ENCODE results near the gene HOMER2. TPM values are rescaled to one million over a fixed set of nuclear protein-coding genes. Genes with fewer than 3 reads are reported as not detected.

Gene HOMER2
- polyA plus RNA-seq, 1 donor = 34.8 TPM

DNA sequence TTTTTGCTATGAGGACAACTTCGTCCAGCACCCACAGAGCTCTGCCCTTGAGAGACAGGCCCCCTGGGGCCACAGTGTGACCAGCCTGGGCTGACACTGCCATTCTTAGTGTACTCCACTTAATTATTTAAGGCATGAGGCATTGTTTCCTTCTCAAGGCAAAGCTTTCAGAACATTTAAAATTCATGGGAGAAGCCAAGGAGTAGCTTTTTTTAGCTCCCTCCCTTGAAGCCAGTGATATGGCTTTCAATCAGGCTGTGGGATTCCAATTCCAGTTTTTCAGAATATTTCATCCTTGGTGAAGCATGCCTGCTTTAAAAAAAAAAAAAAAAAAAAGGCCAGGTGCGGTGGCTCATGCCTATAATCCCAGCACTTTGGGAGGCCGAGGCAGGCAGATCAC, 21.3 kb downstream of the HOMER2 start:
- no peak for DNase-seq (ENCODE audit: low read depth)

DNA sequence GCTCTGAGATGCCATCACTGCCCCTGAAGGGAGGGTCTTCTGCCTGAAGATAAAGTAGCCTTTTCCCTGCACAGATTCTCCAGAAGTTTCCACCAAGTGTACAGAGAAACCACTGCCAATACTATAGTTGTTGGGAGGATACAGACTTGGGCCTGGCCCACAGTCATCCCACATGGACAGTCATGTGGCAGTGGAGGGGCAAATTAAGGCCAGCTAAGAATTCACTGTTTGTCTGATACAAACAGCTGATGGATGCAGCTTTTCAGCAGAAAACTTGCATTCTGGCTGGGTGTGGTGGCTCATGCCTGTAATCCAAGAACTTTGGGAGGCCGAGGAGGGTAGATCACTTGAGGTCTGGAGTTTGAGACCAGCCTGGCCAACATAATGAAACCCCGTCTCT, 22.1 kb downstream of the HOMER2 start:
- no peak for DNase-seq (ENCODE audit: low read depth)

DNA sequence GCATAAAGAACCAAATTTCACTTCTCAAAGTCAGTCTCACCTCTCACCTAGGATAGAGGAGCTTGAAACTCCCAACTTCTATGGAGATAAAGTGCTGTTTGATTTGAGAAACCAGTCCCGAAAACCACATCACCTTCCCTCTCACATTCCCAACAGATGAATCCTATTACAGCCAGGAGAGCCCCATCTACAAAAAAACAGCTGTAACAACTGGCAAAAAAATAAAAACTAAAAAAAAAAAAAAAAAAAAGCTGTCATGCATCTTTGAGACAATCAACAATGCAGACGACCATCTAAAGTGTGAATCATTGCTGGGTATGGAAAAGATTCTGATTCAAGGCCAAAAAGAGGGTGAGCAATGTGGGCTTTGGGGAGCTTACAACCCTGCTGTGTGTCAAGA, 23.8 kb downstream of the HOMER2 start:
- DNase-seq (ENCODE audit: low read depth) = no peak

DNA sequence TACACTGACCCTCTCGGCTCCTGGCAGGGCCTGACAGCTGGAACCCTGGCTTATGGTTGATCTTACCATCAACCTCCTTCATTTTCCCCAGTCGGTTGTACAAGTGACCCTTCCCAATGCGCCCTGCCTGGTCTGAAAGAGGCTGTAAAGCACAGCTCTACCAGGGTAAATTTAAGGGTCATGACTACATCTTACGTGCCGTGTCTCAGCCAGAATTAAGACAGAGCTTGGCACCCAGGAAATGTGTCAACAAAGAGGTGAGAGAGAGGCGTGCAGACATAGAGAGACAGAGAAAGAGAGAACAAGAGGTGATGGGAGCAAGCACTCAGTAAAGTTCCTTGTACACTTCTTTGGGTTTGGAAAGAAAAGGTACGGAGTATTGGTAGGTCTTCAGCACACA, 28.8 kb downstream of the HOMER2 start:
- DNase-seq (ENCODE audit: low read depth) = no peak

DNA sequence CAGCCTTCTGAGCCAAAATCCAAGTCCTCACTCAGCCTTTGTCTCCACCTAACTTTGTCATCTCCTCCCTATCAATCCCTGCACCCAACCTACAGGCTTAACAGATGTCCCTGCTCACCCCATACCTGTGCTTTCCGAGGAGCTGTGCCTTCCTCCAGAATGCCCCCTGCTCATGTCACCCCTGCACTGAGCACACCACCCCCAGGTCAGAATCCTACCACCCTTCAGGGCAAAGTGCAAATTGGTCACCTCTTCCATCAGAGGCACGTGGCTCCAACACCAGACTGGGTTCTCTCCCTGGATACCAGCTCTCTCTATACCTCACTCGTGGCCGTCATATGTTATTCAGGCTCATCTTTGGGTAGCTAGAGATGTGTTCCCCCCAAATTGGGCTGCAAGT, 29.8 kb downstream of the HOMER2 start:
- no peak for DNase-seq (ENCODE audit: low read depth)

DNA sequence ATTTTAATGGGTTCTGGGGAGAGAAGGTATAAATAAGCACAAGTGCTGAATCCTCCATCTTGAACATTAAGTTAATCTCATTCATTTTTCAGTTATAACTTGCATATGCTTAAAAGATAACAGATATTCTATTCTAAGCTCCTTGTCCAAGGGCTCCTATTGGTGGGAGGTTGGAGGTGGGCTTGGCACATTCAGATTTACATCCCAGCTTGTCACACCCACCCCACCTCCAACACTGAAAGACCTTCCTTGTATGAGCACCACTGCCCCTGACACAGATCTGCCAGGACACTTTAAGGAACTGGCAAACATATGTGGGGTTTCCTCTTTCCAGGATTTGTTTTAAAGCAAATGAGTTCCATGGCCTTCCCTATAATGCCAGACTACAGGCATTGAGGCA, 30.6 kb downstream of the HOMER2 start:
- no peak for DNase-seq (ENCODE audit: low read depth)

DNA sequence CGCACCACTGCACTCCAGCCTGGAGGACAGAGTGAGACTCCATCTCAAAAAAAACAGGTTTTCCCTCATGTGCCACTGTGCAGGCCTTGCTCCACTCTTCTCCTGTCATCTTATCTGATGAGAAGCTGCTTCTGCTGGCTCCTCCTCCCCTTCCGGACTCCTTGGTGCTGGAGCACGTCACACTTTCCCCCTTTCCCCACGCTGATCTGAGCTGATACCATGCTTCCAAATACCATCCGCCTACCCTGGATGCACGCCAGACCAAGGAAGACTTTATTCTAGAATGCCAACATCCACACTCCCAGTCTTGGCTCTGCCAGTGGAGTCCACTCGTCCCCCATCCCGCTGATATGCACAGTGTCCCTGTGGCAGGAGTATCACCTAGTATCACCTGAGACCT, 31.3 kb downstream of the HOMER2 start:
- no peak for DNase-seq (ENCODE audit: low read depth)

DNA sequence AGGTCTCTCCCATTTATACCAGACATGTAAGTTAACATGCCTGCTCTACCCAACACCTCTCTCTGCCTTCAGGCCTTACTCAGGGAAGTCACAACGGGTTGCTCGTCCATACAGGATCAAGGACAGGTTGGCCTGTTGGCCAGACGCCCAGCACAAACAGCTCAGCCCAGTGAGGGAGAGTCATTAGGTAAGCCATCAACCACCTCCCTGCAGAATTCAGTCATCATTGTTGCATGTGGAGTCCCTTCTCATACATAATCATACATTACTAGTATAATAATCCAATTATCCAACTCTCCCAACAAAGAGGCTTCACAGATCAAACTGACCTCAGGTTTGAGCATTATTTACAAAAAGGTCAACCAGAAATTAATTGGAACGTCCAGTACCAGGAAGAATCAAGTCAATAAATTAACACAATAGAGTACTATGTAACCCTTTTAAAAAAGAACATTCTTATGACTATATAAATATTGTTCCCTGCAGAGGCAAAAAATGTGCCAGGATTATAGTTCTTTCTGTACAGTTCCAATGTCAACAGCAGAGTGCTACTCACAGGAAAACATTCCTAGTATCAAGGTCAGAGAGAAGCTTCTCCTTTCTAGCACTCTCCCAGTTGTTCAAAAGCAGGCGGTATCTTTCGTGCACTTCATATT, 33.2 kb downstream of the HOMER2 start:
- no peak for DNase-seq (ENCODE audit: low read depth)

DNA sequence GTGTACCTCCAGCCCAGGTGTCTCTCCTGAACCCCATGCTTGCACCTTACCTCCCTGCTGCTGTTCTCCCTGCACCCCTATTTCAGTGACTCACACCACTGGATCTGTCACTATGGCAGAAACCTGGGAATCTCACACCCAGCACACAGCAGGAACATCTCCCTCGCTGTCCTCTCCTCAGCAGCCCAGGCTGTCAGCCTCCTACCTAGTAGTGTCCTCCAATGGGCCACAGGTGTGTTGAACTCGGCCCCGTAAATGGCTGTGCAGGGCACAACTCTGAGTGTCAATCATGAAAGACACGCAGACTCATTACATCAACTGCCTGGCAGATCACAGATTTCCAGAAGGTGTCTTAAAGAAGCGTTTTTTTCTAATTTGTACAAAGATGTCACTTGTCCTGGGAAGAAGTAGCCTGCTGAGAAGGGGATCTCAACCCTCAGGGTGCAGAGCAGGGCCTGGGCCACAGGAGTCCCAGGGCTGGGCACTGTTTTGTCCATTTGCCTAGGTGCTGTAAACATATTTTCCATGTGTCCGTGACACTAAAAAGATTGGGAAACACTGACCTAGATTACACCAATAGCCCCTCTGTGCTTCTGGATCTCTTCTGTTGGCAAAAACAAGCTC, 33.8 kb downstream of the HOMER2 start:
- no peak for DNase-seq (ENCODE audit: low read depth)

DNA sequence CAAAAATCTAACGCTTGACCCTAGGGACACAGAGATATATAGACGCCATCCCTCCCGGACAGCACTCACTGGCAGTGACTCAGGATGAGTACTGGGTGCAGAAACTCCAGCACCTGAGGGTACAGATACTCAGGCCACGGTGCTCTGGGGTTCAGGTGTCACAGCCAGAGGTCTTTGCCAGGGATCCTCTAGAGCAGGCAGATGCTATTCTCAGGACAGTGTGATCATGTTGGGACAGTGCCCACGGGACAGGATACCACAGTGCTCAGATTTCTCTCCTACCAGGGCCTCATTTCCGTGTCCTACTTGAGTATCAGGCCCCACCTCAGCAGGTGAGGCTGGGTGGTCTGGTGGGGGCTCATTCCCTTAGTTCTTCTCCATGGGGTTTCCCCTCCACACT, 34.4 kb downstream of the HOMER2 start:
- DNase-seq (ENCODE audit: low read depth) = no peak

DNA sequence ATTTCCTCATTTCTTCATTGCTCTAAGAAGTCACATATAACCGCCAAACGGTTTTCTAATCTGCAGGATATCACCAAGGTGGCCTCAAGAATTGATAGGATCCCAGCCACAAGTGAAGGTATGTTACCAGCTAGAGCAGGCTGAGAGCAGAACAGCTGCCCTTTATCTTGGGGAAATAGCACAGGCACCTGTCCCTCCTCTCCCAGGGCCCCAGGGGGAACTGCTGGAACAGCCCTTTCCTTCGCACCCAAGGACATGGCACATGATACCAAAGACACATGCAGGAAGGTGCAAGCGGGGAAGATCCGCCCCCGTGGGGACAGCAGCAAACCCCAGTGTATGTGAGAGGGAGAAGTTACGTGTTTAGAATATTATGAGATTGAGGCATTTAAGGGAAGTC, 35.3 kb downstream of the HOMER2 start:
- DNase-seq (ENCODE audit: low read depth) = no peak

DNA sequence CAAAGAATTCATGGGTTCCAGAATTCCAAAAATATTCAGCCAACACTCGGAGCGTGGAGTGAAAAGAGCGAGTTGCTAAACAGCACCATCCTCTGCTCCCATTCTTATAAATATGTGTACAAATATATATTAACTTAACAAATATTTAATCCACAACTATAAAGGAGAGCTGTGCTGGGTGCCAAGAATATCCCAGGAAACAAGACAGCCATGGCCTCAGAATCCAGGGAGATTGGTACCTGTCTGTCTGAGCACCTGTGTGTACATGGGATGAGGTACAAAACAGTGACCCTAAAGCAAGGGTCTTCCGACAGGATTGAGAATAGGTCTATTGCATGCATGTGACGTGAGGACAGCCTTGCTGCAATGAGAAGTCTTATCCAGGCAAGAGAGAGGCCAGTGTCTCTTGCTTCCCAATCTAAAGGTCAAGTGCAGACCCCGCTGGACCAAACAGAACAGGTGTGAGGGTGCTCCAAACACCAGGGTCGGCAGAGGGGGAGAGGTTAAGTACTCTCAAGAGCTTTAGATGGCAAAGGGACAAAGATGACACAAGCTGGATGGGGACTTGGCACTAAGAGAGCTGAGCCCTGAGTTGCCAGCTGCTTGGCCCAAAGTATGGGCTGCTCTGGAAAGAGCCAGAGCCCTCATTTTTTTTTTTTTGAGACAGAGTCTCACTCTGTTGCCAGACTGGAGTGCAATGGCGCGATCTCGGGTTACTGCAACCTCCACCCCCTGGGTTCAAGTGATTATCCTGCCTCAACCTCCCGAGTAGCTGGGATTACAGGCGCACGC, 36.2 kb downstream of the HOMER2 start:
- no peak for DNase-seq (ENCODE audit: low read depth)

DNA sequence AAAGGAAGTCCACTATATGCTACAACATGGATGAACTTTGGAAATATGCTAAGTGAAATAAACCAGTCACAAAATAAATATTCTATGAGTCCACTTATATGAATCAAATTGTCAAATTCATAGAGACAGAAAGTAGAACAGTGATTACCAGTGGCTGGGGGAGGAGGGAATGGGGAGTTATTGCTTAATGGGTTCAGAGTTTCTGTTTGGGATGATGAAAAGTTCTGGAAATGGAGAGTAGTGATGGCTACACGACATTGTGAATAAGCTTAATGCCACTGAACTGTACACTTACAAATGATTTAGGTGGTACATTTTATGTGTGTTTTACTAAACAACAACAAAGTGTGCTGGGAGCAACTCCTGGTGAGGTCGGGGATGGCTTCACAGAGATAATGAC, 38.1 kb downstream of the HOMER2 start:
- no peak for DNase-seq (ENCODE audit: low read depth)

DNA sequence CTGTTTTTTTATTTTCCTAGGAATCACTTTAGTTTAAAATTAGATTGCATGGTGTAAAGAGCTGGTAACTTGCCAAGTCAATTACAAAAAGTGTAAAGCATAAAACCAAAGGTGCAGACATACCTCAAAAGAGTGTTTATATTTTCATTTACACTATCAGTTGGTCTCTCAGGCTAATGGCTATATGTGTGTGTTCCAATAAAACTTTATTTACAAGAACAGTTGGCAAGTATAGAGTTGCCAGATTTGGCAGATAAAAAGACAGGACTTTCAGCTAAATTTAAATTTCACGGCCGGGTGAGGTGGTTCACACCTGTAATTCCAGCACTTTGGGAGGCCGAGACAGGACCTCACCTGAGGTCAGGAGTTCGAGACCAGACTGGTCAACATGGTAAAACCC, 41.1 kb downstream of the HOMER2 start:
- DNase-seq (ENCODE audit: low read depth) = no peak

DNA sequence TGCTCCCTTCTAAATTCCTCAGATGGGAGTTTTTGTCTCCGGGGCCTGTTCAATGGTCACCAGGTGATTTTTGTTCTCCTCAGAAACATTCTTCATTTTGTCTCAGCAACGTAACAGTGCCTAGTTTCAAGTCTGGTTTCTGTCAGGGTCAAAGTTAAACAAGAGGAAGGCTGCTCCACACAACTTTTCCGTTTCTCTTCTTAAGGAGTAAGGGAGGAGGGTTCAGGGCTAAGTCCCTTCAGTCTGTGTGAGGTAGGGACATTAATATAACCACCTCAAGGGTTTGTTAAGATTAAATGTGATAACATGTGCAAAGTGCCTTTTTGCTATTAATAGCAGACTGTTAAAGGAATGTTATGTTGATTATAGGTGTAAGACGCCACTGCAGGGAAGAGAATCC, 41.8 kb downstream of the HOMER2 start:
- DNase-seq (ENCODE audit: low read depth) = no peak

DNA sequence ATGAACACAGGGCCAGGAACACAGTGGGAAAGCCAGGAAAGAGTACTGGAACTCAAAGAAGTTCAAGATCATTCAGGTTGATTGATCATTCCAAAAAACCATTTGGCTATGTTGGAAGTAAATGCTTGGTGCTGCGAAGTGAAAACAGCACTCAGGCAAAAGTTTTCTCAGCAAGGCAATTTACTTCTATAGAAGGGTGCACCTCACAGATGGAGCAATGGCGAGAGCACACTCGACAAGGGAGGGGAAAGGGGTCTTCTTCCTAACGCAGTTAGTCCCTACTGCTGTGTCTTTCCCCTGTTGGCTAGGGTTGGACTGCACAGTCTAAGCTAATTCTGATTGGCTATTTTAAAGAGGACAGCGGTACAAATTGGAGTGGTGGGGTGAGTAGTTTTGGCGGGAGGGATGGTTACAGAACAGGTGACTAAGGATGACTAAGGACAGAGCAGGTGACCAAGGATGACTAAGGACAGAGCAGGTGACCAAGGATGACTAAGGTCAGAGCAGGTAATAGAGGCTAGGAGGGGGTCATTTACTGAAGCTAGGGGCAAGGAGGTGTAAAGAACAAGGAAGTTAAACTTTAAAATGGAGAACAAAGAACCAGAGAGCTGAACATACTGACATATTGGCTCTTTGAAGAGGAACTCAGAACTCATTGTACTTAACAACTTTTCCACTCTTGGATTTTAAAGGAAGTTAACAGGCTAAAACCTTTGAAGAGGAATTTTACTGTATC, 43.3 kb downstream of the HOMER2 start:
- no peak for DNase-seq (ENCODE audit: low read depth)

DNA sequence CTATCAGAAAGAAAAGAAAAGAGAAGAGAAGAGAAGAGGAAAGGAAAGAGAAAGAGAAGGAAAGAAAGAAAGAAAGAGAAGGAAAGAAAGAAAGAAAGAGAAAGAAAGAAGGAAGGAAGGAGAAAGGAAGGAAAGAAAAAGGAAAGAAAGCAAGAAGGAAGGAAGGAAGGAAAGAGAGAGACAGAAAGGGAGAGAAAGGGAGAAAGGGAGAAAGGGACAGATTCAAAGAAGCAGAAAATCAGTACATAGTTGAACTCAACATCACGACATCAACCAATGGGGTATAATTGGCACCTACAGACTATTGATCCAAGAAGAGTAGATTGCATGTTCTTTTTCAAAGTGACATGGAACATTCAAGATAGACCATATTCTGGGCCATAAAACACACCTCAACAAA, 45.2 kb downstream of the HOMER2 start:
- no peak for DNase-seq (ENCODE audit: low read depth)

DNA sequence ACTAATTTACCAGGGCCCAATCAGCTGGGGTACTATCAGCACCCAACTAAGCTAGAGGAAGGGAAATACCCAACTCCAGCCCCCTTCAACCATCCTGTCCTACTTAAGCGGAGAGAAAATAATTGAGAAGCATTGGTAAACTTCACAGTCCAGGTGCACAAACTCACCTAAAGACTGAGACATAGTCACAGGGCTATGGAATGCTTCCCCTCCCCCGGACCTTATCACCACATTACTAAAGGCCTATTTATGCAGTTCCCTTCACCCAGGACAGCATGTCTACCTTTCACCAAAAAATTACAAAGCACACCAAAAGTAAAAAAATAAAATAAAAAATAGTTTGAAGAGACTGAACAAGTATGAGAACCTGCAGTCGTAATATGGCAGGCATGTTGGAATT, 47.9 kb downstream of the HOMER2 start:
- DNase-seq (ENCODE audit: low read depth) = no peak

DNA sequence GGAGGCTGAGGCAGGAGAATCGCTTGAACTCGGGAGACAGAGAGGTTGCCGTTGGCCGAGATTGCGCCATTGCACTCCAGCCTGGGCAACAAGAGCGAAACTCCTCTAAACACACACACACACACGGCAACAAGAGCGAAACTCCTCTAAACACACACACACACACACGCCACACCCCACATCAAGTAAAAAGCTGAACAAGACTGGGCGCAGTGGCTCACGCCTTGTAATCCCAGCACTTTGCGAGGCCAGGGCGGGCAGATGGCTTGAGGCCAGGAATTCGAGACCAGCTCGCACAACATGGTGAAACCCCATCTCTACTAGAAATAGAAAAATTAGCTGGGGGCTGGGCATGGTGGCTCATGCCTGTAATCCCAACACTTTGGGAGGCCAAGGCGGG, 49.0 kb downstream of the HOMER2 start:
- DNase-seq (ENCODE audit: low read depth) = no peak

DNA sequence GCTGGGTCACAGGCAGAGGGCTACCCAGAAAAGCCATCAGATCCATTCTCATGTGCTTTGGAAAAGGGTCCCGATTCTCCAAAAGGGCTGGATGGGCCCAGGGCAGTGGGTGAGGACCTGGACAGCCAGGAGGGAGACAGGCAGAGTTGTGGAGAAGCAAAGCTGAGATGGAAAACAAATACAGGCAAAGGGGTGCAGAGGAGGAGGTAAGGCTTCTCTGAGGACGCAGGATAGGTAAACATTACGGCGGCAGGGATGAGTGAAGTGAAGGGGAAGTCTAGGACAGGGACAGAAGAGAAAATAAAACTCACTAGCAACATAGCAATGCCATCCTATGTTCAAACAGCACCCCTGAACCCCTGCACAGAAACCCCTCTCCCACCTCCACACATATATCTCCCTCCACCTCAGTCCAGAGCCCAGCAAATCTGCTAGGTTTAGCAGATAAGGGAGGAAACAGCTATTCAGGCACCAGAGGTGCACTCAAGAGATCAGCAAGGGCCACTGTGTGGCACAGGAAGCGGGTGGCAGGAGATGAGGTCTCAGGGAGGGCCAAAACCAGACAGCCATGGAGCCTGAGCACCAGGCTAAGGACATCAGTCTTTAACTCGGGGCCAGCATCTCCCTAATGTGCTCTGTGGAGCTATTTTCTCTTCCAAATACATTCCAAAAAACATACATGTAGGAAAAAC, 51.3 kb downstream of the HOMER2 start:
- DNase-seq (ENCODE audit: low read depth) = no peak

DNA sequence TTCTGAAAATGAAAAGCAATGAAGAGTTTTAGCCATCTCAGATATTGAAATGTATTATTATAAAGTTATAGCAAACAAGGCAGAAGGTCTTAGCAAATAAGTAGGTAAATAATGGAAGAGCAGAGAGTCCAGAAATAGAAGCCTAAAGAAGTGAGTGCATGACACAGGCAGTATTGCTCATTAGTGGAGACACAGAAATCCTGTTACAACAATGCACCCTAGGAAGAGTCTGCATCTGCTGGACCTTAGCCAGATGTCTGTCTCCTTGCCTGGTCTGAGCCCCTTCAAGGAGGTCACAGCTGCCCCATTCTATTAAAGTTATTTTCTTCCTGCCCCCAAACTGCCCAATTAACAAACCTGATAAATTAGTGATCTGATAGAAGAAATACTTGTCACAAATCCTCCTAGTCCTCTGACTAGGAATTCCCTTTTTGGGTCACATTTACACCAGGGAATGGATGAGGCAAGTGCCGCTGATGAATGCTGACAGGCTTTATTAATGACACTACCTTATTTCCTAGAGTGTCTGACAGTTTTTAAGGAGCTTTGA, 51.9 kb downstream of the HOMER2 start:
- DNase-seq (ENCODE audit: low read depth) = no peak

DNA sequence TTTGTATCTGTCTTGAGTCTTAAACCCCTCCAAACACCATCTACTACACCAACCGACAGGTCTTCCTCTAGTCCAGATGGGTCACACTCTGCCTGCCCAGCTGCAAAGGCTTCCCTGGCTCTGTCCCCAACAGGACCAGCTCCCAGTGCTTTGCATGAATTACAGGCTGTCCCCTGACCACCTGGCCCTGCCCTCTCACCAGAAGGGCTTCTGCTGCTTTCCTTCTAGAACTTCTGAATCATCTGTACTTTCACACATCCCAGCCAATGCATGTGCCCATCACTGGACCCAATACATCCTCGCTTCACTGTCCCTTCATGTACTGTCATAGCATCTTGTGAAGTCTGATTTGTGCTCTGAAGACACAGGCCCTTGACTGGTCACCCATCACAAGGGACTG, 53.6 kb downstream of the HOMER2 start:
- DNase-seq (ENCODE audit: low read depth) = no peak

All from forelimb muscle (tissue), 1 donor.